ENCODE results near the gene EPHA3. TPM values are rescaled to one million over a fixed set of nuclear protein-coding genes. Genes with fewer than 3 reads are reported as not detected.

The EPHA3 gene
- 1 to 10 TPM in 2 of 6 donors, under 1 TPM in 3, not detected in 1; 0.46 to 3.9 (median 0.79) TPM for total RNA-seq

- Histone ChIP-seq H3K9me3 (no peaks in the 10 kb centered on the region), H3K36me3 (no peaks in the 10 kb centered on the region), H3K27me3 (peaks cover 0 to 8% (median 0%) of the 10 kb centered on the region in 4 donors), H3K4me1 (peaks cover 0 to 12% (median 5%) of the 10 kb centered on the region in 4 donors), H3K4me3 (peak within 1 kb of the TSS in 3 of 4 donors; percentile 23 to 40 (median 39)), H3K27ac (no peak within 1 kb of the TSS)
- TF ChIP-seq POLR2A (IDR thresholded peaks at IDR 0.05) (no peak), EP300 (IDR thresholded peaks at IDR 0.05) (no peak), POLR2AphosphoS5 (IDR thresholded peaks at IDR 0.05) (peak in 1 of 2 donors; percentile 15), CTCF (IDR thresholded peaks at IDR 0.05) (no peak)
- DNase-seq (peak; percentile 41 to 67), ATAC-seq (ENCODE audit: low FRiP score in 2 of 2) (peak; percentile 65 to 90)
- 2 to 4% methylated on average over 29 to 32 of the region's 32 CpGs for WGBS, 2 donors
Measured at GRCh38 chr3:89107461-89108290, at the start of gene EPHA3. TSS of gene EPHA3 (plus strand) at chr3:89107621. CDS start at chr3:89107749, 128 bp downstream.

DNA sequence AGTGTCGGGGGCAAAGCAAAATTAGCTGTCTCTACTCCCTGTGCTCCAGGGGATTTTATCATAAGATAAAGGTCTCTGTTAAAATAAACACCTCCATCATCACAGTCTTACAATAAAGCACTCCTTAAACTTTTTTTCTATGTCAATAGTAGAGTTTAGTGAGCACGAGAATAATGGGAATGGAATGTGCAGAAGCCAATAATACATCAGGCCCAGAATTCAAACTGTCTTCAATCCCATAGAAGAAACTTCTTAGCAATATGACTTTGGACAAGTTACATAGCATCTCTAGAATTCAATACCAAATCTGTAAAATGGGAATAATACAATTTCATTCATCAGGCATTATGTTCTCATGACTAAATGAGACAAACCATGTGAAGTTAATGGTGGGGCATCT lies 49.0 kb upstream of the EPHA3 start:
- no peaks in the 10 kb centered on the region for H3K27me3 ChIP-seq
- H3K36me3 ChIP-seq = no peaks in the 10 kb centered on the region
- no peak for TF ChIP-seq POLR2AphosphoS5 (IDR thresholded peaks at IDR 0.05)
- TF ChIP-seq EP300 (IDR thresholded peaks at IDR 0.05) = no peak
- WGBS, 2 donors = 65 to 69% methylated on average over 2 of the region's 2 CpGs
- H3K4me3 ChIP-seq = no peak overlapping the region
- DNase-seq = no peak
- no peak overlapping the region for H3K27ac ChIP-seq
- no peaks in the 10 kb centered on the region for H3K9me3 ChIP-seq
- no peaks in the 10 kb centered on the region for H3K4me1 ChIP-seq
- no peak for ATAC-seq (ENCODE audit: low FRiP score in 2 of 2)

DNA sequence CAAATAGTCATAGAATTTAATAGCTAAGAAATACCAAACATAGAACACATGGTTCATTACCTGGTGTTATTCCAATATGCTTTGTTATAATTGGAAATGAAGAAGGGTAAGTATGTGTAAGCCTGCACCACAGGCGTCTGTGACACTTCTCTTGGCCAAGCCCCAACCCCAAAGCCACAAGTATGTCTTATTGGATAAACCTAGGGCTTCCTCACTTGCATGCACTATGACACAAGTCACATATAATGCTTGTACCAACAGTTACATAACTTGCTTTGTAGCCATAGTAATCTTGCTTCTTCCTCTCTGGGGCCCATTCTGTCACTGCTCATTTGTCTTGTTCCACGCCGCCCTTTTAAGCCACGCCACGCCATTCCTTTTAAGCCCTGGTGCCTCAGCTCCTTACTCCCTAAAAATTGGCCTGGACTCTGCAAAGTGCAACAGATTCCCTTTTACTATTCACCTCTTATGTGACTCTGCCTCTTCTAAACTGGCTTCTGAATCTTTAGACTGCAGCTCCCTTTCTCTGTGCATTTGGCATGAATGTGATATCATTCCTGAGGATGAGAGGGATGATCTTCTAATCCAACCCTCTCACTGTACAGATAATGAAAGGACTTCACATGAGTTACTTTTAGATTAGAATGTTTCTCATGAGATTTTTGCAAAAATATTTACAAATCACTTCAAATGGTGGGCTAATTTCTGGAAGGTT lies 48.1 kb upstream of the EPHA3 start:
- TF ChIP-seq EP300 (IDR thresholded peaks at IDR 0.05) = no peak
- TF ChIP-seq POLR2AphosphoS5 (IDR thresholded peaks at IDR 0.05) = no peak
- no peak for TF ChIP-seq CTCF (IDR thresholded peaks at IDR 0.05)
- no peak for TF ChIP-seq POLR2A (IDR thresholded peaks at IDR 0.05)
- Histone ChIP-seq H3K36me3 (no peaks in the 10 kb centered on the region), H3K9me3 (no peaks in the 10 kb centered on the region), H3K27me3 (no peaks in the 10 kb centered on the region), H3K4me1 (no peaks in the 10 kb centered on the region), H3K27ac (no peak overlapping the region), H3K4me3 (no peak overlapping the region)
- DNase-seq (no peak), ATAC-seq (ENCODE audit: low FRiP score in 2 of 2) (peak in 1 of 2 donors; percentile 75)
- WGBS, 2 donors = 57 to 62% methylated on average over 5 of the region's 5 CpGs

DNA sequence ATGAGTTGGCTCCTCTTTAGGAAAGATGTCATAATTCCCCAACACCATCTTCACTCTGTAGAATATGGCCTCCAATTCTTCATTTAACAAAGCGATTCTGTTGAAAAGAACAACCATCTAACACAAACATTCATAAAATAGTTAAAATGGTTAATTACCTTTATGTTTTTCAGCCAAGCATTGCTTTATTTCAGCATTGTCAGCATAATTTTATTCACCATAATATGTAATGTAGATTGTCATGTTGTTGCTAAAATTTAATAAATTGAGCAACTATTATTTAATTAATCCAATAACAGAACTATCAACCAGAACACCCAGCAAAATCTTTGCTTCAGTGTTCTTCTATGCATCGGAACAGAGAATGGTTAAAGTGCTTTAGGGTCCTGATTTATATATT lies 46.2 kb upstream of the EPHA3 start:
- DNase-seq = no peak
- no peaks in the 10 kb centered on the region for H3K36me3 ChIP-seq
- TF ChIP-seq EP300 (IDR thresholded peaks at IDR 0.05) (no peak), CTCF (IDR thresholded peaks at IDR 0.05) (no peak), POLR2AphosphoS5 (IDR thresholded peaks at IDR 0.05) (no peak), POLR2A (IDR thresholded peaks at IDR 0.05) (no peak)
- no peaks in the 10 kb centered on the region for H3K9me3 ChIP-seq
- no peaks in the 10 kb centered on the region for H3K4me1 ChIP-seq
- no peak for ATAC-seq (ENCODE audit: low FRiP score in 2 of 2)
- 95 to 97% methylated on average over 2 of the region's 2 CpGs for WGBS, 2 donors
- no peaks in the 10 kb centered on the region for H3K27me3 ChIP-seq
- H3K27ac ChIP-seq = no peak overlapping the region
- H3K4me3 ChIP-seq = no peak overlapping the region

DNA sequence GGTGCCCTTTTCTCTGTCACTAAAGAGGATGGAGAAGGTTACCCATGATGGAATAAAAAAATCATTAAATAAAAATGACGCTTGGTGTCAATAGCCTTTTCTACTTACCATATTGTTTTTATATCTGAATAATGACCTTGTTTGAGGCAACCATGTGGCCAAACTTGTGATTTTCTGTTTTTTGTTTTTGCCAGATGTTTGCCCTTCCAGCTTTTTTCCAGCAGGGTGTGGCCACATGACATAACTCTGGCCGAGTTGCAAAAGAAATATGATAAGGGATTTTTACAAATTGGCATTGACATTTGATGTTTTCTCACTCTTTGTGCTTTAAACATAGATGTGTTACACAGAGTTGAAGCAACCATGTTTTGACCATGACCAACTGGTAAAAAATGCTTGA lies 39.7 kb upstream of the EPHA3 start:
- TF ChIP-seq POLR2A (IDR thresholded peaks at IDR 0.05) (no peak), CTCF (IDR thresholded peaks at IDR 0.05) (no peak), POLR2AphosphoS5 (IDR thresholded peaks at IDR 0.05) (no peak), EP300 (IDR thresholded peaks at IDR 0.05) (no peak)
- no peak overlapping the region for H3K27ac ChIP-seq
- H3K4me1 ChIP-seq = no peaks in the 10 kb centered on the region
- H3K27me3 ChIP-seq = no peaks in the 10 kb centered on the region
- H3K9me3 ChIP-seq = no peaks in the 10 kb centered on the region
- ATAC-seq (ENCODE audit: low FRiP score in 2 of 2) (no peak), DNase-seq (no peak)
- H3K4me3 ChIP-seq = no peak overlapping the region
- H3K36me3 ChIP-seq = no peaks in the 10 kb centered on the region
- WGBS, 2 donors = 78 to 87% methylated on average over 2 of the region's 2 CpGs
